WTC11 (cell line): ENCODE data around the gene NDE1. TPM values are rescaled to one million over a fixed set of nuclear protein-coding genes. Genes with fewer than 3 reads are reported as not detected.

ENCODE experiments used
- ATAC-seq: fragments of 200-7000 bp; cut with Tn5 transposase; 2 replicates; pipeline ENCODE4 v1.10.0; 2021; ENCODE audit warnings: mild to moderate bottlenecking, moderate library complexity
- CTCF ChIA-PET: fragments of 300-600 bp; sonication (Branson Sonifier 250); formaldehyde crosslinking; loops from one replicate; lab custom pipeline; 2021; ENCODE audit warnings: antibody characterized with exemption; lab: Charles Lee
- POLR2A ChIA-PET: fragments of 350-600 bp; sonication (Branson Sonifier 250); formaldehyde crosslinking; loops from one replicate; lab custom pipeline; 2021; ENCODE audit warnings: antibody characterized with exemption; lab: Charles Lee
- DNase-seq: peaks from one replicate; pipeline ENCODE4 v3.0.0; 2021; ENCODE audit warnings: low spot score
- H3K27ac Mint-ChIP-seq: 2 replicates; pipeline ENCODE4 v1.8.0; 2021; ENCODE audit warnings: mixed read lengths
- H3K27me3 Mint-ChIP-seq: 2 replicates; pipeline ENCODE4 v1.8.0; 2021; ENCODE audit warnings: low read depth, mild to moderate bottlenecking, moderate library complexity, mixed read lengths
- H3K36me3 Mint-ChIP-seq: 2 replicates; pipeline ENCODE4 v1.8.0; 2021; ENCODE audit warnings: mixed read lengths
- H3K4me1 Mint-ChIP-seq: 2 replicates; pipeline ENCODE4 v1.8.0; 2022; ENCODE audit warnings: mixed read lengths
- H3K4me3 Mint-ChIP-seq: 2 replicates; pipeline ENCODE4 v1.8.0; 2021; ENCODE audit warnings: mild to moderate bottlenecking, moderate library complexity, mixed read lengths
- H3K9me3 Mint-ChIP-seq: 2 replicates; pipeline ENCODE4 v1.8.0; 2021; ENCODE audit warnings: mixed read lengths
- ATF1 ChIP-seq: sonication (generic); formaldehyde crosslinking; IDR thresholded peaks from 2 replicates; pipeline ENCODE4 v1.8.1; 2023; ENCODE audit warnings: mild to moderate bottlenecking, moderate library complexity, missing genetic modification reagents
- CREB1 ChIP-seq: sonication (generic); formaldehyde crosslinking; IDR thresholded peaks from 2 replicates; pipeline ENCODE4 v1.8.0; 2023; ENCODE audit warnings: mild to moderate bottlenecking, missing genetic modification reagents
- ETV6 ChIP-seq: sonication (generic); formaldehyde crosslinking; IDR thresholded peaks from 2 replicates; pipeline ENCODE4 v1.8.1; 2022; ENCODE audit warnings: mild to moderate bottlenecking, missing genetic modification reagents
- IRF2 ChIP-seq: sonication (generic); formaldehyde crosslinking; IDR thresholded peaks from 2 replicates; pipeline ENCODE4 v1.8.0; 2022; ENCODE audit warnings: low read depth, missing genetic modification reagents, borderline replicate concordance
- NR2C2 ChIP-seq: sonication (generic); formaldehyde crosslinking; IDR thresholded peaks from 2 replicates; pipeline ENCODE4 v1.8.0; 2022; ENCODE audit warnings: mild to moderate bottlenecking, missing genetic modification reagents
- PRRX2 ChIP-seq: fragments of 250-450 bp; sonication (Bioruptor Pico); IDR thresholded peaks from 2 replicates; pipeline ENCODE4 v1.8.0; 2021; ENCODE audit warnings: mild to moderate bottlenecking
- ZNF232 ChIP-seq: sonication (generic); formaldehyde crosslinking; IDR thresholded peaks from 2 replicates; pipeline ENCODE4 v1.8.0; 2022; ENCODE audit warnings: mild to moderate bottlenecking, missing genetic modification reagents
- total RNA-seq: library from RNA; stranded (reverse); gene quantifications from 3 replicates; pipeline ENCODE4 v1.2.3, GENCODE V29; 2021
- TF ChIP-seq, protein P1 (sequence below): sonication (generic); formaldehyde crosslinking; conservative IDR thresholded peaks from 2 replicates; pipeline ENCODE4 v1.8.1; 2022; ENCODE audit warnings: mild to moderate bottlenecking, missing genetic modification reagents
- TF ChIP-seq, protein P2 (sequence below): sonication (generic); formaldehyde crosslinking; IDR thresholded peaks from 2 replicates; pipeline ENCODE4 v1.8.1; 2022; ENCODE audit warnings: mild to moderate bottlenecking, moderate library complexity, missing genetic modification reagents
- TF ChIP-seq, protein P3 (sequence below): sonication (generic); formaldehyde crosslinking; IDR thresholded peaks from 2 replicates; pipeline ENCODE4 v1.8.0; 2022; ENCODE audit warnings: mild to moderate bottlenecking, missing genetic modification reagents
- TF ChIP-seq, protein P4 (sequence below): fragments of 250-450 bp; sonication (Bioruptor Pico); IDR thresholded peaks from 2 replicates; pipeline ENCODE4 v1.9.0; 2021; ENCODE audit warnings: mild to moderate bottlenecking
- TF ChIP-seq, protein P5 (sequence below): fragments of 250-450 bp; sonication (Bioruptor Pico); conservative IDR thresholded peaks from 2 replicates; pipeline ENCODE4 v1.9.0; 2021; ENCODE audit warnings: mild to moderate bottlenecking

Gene NDE1
- total RNA-seq, 1 experiment from 2014 or later = 39.4 TPM

DNA sequence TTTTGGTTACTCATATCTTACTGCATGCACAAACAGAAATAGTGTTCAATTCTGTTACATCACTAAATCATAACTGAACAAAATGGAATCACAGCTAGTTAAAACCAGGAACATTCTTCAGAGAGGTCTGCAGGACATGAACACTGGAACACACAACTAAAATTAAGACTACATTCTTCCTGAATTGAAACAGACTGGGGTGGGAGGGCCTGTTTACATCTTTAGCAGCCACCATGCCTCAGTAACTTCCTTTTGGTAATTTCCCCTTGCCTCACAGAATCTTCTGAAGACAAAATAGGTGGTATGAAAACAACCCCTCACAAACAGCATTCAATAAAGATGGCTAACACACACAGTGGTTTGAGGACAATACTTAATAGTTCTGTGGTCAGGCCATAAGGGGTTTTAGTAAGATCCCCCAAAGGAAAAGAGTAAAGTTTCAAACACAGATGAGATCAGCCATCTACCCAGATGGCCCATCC, 13.6 kb upstream of the NDE1 start:
- ChIA-PET POLR2A (no interaction called here), CTCF (no interaction called here)
- Mint-ChIP-seq H3K9me3 (peaks cover 4% of the 10 kb centered on the region; the same call in 1 of the 2 replicates), H3K4me3 (no peak overlapping the region), H3K27me3 (no peaks in the 10 kb centered on the region), H3K27ac (no peak overlapping the region), H3K36me3 (peaks cover 59% of the 10 kb centered on the region), H3K4me1 (0 out of 2 replicates have a peak, but pooled peaks cover 2% of the 10 kb centered on the region)
- ATAC-seq = no peak
- no peak for DNase-seq
- no peak for TF ChIP-seq CREB1 (CRISPR knock-in tag)
- no peak for TF ChIP-seq ETV6 (CRISPR knock-in tag)
- TF ChIP-seq ATF1 = no peak
- TF ChIP-seq, protein P1, sequence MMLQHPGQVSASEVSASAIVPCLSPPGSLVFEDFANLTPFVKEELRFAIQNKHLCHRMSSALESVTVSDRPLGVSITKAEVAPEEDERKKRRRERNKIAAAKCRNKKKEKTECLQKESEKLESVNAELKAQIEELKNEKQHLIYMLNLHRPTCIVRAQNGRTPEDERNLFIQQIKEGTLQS (CRISPR knock-in tag) = no peak
- no peak for TF ChIP-seq IRF2 (CRISPR knock-in tag)

DNA sequence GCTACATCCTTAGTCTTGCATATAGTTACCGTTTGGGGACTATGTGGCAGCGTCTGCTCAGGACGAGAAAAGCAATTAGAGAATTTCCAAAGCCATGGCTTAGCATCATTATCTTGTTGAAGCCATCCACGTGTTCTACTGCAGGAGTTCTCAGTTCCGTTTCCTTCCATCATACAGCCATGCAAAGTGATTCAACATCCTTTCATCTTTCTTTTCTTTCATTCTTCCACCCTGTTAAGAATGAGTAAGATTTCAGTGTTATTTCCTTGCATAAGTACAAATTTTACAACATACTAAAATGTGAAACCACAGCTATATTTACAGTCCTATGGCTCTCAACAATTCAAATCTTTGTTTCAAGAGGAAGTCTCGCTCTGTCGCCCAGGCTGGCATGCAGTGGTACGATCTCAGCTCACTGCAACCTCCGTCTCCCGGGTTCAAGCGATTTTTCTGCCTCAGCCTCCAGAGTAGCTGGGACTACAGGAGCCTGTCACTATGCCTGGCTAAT, 10.9 kb upstream of the NDE1 start:
- H3K36me3 Mint-ChIP-seq = peaks cover 42% of the 10 kb centered on the region
- no peak for ATAC-seq
- DNase-seq = no peak
- CTCF ChIA-PET = no interaction called here
- POLR2A ChIA-PET = no interaction called here
- peaks cover 11% of the 10 kb centered on the region for H3K4me1 Mint-ChIP-seq
- no peaks in the 10 kb centered on the region for H3K9me3 Mint-ChIP-seq
- H3K27ac Mint-ChIP-seq = no peak overlapping the region
- TF ChIP-seq, protein P2, sequence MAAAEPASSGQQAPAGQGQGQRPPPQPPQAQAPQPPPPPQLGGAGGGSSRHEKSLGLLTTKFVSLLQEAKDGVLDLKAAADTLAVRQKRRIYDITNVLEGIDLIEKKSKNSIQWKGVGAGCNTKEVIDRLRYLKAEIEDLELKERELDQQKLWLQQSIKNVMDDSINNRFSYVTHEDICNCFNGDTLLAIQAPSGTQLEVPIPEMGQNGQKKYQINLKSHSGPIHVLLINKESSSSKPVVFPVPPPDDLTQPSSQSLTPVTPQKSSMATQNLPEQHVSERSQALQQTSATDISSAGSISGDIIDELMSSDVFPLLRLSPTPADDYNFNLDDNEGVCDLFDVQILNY (CRISPR knock-in tag) = no peak
- TF ChIP-seq, protein P3, sequence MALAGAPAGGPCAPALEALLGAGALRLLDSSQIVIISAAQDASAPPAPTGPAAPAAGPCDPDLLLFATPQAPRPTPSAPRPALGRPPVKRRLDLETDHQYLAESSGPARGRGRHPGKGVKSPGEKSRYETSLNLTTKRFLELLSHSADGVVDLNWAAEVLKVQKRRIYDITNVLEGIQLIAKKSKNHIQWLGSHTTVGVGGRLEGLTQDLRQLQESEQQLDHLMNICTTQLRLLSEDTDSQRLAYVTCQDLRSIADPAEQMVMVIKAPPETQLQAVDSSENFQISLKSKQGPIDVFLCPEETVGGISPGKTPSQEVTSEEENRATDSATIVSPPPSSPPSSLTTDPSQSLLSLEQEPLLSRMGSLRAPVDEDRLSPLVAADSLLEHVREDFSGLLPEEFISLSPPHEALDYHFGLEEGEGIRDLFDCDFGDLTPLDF (CRISPR knock-in tag) = no peak
- TF ChIP-seq CREB1 (CRISPR knock-in tag) (no peak), NR2C2 (CRISPR knock-in tag) (no peak), ETV6 (CRISPR knock-in tag) (no peak)
- TF ChIP-seq, protein P4, sequence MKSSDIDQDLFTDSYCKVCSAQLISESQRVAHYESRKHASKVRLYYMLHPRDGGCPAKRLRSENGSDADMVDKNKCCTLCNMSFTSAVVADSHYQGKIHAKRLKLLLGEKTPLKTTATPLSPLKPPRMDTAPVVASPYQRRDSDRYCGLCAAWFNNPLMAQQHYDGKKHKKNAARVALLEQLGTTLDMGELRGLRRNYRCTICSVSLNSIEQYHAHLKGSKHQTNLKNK (CRISPR knock-in tag) = no peak
- no peaks in the 10 kb centered on the region for H3K27me3 Mint-ChIP-seq
- no peak overlapping the region for H3K4me3 Mint-ChIP-seq

DNA sequence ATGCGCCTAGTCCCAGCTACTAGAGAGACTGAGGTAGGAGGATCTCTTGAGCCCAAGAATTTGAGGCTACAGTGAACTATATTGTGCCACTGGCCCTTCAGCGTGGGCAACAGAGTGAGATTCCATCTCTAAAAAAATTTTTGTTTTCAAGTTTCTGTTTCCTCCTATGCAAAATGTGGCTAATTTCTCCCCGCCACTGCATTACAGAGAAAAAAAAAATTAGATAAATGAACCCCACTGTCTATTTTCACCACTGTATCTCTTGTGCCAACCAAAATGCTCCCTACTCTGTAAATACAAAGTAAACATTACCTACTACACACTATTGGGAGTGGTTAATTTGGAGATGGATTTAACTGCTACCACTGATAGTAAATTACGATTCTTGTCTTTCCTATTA, 9.1 kb upstream of the NDE1 start:
- DNase-seq (no peak), ATAC-seq (no peak)
- Mint-ChIP-seq H3K36me3 (peaks cover 28% of the 10 kb centered on the region), H3K27ac (no peak overlapping the region), H3K4me3 (no peak overlapping the region), H3K9me3 (no peaks in the 10 kb centered on the region), H3K4me1 (peaks cover 11% of the 10 kb centered on the region), H3K27me3 (no peaks in the 10 kb centered on the region)
- POLR2A ChIA-PET = interaction anchor here (0.6 kb wide), 1 partner anchor 501 kb away, joined by 3 read pairs; no protein-coding TSS in a partner anchor
- no peak for TF ChIP-seq ZNF232 (CRISPR knock-in tag)
- TF ChIP-seq, protein P5, sequence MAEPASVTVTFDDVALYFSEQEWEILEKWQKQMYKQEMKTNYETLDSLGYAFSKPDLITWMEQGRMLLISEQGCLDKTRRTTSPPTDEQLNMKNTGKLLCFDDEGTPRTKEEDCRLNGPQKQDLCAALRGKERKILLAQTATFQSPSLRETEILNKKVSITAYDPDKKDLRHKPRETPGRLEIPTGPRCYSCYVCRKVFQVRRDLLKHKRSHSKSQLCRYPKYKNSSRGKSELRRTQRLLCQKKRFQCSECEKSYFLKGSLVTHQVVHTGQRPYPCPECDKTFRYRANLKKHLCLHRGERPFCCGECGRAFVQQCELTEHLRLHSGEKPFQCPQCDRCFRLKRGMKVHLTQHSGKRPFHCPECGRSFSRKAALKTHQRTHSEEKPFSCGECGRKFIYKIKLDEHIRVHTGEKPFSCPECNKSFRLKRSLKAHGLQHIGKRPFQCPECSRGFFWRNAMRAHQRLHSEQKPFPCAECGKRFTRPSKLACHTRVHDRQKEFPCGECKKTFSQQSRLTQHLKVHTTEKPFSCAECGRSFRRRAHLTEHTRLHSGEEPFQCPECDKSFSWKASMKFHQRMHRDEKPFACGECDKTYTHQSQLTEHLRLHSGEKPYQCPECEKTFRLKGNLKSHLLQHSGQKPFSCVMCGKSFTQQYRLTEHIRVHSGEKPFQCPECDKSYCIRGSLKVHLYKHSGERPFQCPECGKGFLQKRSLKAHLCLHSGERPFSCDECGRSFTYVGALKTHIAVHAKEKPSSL (CRISPR knock-in tag) = no peak
- no peak for TF ChIP-seq PRRX2 (CRISPR knock-in tag)
- CTCF ChIA-PET = interaction anchor here (0.6 kb wide), 1 partner anchor 99 kb away, joined by 8 read pairs; no protein-coding TSS in a partner anchor
